D721Med (cell line): Measurements from ENCODE around the gene LTBP1.
"Not testable (repeated sequence)": the region's sequence is repeated elsewhere in the genome, so short reads cannot be mapped to it uniquely, and the experiment has no call there.

Experiments
- DNase-seq: peaks from one replicate; pipeline ENCODE4 v3.0.0; 2011; ENCODE audit warnings: low spot score; ENCODE audit not compliant: insufficient read length
- FAIRE-seq: peaks from 2 replicates; lab custom pipeline; 2011; peaks lifted over from hg19 to GRCh38; lab: Jason Lieb, UNC
- CTCF ChIP-seq: IDR thresholded peaks from 2 replicates; pipeline ENCODE4 v1.5.1; 2012; ENCODE audit warnings: mild to moderate bottlenecking, control low read depth; ENCODE audit not compliant: insufficient read depth; ENCODE audit errors: missing control alignments

Gene LTBP1

DNA sequence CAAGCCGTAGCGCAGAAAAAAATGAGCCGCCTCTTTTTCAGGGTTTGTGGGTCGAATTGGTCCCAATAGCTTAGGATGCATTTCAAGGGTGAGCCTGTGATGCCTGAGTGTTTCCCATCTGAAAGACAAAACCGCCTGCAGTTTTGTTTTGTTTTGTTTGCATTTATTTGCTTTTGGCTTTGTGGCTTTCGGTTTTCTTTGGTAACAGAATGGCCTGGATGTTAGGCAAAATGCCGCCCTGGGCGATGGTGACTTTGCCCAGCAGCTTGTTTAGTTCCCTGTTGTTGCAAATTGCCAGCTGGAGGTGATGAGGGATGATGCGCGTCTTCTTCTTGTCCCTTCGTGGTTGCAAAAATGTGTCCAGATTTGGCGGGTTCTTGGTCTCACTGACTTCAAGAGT, 109.4 kb downstream of the LTBP1 start:
- FAIRE-seq (no peak), DNase-seq (no peak)
- no peak for TF ChIP-seq CTCF

DNA sequence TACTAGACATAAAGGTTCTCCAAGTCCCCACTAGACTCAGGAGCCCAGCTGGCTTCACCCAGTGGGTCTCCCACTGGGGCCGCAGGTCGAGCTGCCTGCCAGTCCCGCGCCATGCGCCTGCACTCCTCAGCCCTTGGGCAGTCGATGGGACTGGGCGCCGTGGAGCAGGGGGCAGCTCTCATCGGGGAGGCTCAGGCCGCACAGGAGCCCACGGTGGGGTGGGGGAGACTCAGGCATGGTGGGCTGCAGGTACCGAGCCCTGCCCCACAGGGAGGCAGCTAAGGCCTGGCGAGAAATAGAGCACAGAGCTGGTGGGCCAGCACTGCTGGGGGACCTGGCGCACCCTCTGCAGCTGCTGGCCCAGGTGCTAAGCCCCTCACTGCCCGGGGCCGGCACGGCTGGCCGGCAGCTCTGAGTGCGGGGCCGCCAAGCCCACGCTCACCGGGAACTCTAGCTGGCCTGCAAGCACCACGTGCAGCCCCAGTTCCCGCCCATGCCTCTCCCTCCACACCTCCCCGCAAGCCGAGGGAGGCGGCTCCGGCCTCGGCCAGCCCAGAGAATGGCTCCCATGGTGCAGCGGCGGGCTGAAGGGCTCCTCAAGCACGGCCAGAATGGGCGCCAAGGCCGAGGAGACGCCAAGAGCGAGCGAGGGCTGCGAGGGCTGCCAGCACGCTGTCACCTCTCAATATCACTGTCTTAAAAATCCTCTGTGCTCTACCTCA, 110.7 kb downstream of the LTBP1 start:
- FAIRE-seq, DNase-seq: not testable (repeated sequence)

DNA sequence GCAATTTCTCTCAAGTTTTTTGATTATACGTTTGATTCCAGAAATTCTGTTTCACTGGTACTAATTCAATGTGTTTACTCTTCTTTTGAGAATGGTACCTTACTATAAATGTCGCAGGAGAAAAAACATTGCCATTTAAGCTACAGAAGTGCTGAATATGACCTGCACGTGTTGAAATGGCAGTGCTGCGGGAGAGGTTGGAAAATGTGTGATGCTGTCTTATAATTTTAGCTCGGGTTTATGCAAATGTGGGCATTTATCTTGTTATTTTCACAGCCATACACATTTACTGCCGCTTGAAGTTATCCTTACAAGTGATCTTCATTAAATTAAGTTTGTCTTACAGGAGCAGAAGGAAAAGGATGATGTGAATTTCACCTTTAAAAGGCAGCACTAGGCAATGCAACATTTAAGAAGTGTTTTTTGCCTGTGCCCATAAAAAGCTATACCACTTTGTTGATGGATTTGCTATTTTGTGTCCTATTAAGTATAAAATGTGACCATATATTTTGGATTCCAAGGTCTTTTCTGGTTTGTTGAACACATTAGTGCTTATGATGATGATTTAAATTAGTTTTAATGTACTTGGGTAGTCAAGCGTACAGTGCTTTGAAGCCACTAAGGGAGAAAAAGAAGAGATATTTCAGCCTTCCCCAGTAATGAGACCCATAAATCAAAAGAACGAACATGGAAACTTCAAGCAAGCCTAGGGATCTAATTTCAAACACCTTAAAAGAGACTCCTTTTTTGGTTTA, 112.1 kb downstream of the LTBP1 start:
- FAIRE-seq (no peak), DNase-seq (no peak)
- no peak for TF ChIP-seq CTCF

DNA sequence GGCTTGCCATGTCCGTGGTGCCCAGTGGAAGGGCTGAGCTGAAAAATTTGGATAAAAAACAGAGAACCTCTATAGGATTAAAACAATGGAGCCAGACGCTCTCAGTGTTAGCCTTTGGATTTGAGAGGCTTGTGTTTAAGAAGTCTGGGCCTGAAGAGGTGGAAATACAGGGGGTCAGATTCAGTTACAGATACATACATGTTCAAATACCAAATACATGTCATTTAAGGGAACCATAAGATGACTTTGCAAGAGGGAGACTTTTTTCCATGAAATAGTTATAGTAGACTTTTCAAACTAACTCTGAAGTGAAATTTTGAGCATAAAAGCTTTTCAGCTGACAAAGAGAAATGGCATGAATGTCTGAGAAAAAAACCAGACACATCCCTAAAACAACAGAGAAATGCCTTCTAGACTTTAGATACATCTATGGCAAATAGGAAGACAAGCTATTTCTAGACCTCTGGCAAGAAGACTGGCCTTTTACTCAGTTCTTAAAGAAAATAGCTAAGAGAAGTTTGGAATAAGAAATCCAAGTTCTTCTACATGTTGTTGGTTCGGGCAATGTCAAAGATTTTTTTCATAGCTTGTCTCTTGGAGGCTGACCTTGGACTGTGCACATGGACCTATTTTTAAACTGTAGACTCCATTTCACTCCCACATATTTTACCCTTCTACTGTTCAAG, 112.9 kb downstream of the LTBP1 start:
- no peak for FAIRE-seq
- DNase-seq = no peak
- no peak for TF ChIP-seq CTCF

DNA sequence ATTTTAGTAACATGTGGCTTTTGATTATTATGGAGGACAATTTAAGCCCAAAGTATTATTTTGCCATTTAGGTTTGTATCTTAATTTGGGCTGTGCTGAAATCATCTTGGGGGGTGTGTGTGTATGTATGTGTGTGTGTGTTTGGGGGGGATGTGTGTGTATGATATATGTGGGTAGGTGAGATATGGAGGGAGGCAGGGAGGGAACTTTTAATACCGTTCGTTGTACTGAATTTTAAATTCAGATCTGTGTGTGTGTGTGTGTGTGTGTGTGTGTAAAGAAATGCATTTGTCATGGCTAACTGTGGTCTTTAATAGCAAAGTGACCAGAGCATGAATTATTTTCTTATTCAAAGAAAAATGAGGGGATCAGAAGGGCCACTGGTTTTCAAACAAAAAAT, 113.7 kb downstream of the LTBP1 start:
- no peak for TF ChIP-seq CTCF
- DNase-seq (no peak), FAIRE-seq (no peak)

- TF ChIP-seq CTCF = no peak
- FAIRE-seq = no peak
- DNase-seq = no peak
Observed at GRCh38 chr2:33062665-33063250, 116.0 kb downstream of the LTBP1 start.

DNA sequence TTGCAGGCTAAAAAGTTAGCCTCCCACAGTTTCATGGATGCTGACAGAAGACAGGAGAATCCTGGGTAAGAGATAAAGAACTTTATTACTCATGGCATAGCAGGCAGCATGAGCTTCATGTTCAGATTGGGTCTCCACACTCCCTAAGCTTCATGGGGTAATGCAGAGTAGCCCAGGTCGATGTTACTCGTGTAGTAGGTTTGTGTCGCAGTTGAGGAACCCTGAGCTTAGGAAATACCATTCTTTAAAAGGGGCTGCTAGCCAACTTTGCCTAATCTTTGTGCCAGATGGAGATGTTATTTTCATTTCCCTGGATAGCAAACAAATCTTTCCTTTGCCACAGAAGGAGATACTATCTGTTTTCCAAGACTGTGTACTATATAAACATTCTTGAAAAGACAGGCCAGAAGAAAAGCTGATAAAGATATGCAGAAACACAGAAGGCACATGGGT, 117.6 kb downstream of the LTBP1 start:
- TF ChIP-seq CTCF = no peak
- FAIRE-seq = no peak
- no peak for DNase-seq
